ENCODE measurements around the gene OBI1.

- no peak for TF ChIP-seq CTCF (IDR thresholded peaks at IDR 0.05)
- peak; percentile 92 for TF ChIP-seq POLR2AphosphoS5 (IDR thresholded peaks at IDR 0.05)
These were observed at the start of gene OBI1 for GRCh38 chr13:78658630-78659449.
